ENCODE measurements around the gene MMP12.

MMP12 gene

DNA sequence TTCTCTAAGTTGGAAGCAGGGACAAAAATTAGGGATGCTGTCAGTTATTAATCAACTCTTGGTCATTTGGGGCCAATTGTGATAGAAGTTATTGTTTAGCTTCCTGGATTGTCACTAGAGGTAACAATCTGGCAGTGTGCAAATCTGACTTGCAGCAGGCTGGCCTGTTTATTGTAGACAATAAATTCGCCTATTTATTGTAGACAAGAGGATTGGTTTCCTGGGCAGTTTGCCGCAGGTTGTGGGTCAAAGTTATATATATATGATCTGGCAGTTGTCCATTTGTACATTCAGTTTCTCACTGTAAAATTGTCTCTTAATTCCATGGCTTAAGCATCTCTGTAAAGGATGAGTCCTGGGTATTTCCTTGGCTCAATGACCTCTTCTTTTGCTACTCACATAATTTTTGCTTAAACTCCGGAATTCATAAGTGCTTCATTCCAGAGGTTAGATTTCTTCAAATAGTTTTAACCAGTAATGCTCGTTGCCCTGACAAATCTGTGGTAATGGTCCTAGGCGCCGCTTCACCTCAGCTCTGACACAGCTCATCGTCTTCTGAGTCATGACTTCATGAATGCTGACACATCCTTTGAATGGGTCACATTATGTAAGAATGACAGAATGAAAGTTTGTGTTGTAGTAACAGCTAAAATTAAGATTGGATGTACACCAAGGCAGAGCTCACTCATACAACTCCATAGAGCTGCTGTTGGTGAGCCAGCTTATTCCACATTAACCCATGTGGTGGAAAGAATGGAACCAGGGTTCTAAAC lies 23.6 kb downstream of the MMP12 start:
- DNase-seq (ENCODE audit: low spot score) = no peak

DNA sequence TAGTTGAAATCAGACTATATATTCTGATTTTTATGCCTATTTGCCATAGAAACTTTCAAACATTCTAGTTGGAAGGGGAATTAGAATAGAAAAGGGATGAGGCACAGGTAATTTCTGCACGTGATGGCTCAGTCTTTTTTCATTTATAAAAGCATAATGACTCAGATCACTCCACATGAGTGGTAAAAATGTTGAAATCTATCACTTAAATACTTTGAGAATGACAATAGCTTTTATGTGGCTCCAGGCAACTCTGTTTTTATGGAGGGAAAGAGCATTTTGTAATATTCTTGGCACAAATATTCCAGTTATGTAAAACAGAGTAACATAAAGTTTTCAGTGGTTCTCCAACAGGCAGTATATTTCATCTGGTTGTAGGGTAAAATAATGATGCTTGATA lies 25.5 kb downstream of the MMP12 start:
- DNase-seq (ENCODE audit: low spot score) = no peak

DNA sequence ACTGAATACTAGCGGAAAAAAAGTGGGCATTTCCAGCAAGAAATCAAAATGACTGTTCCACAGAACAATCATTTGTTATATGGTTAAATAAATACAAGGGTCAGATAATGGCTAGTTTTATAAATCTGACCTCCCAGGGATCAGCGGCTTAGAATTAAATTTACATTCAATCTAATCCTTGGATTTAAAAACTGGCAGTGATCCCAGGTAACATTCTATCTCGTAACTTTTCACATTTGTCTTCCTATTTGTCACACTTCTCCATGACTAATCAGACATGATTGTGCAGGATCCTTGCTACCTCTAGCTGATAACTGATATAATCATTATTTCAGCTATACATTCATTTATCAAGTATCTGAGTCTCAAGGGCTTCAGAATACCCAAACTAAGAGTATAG lies 28.5 kb downstream of the MMP12 start:
- DNase-seq (ENCODE audit: low spot score) = no peak

DNA sequence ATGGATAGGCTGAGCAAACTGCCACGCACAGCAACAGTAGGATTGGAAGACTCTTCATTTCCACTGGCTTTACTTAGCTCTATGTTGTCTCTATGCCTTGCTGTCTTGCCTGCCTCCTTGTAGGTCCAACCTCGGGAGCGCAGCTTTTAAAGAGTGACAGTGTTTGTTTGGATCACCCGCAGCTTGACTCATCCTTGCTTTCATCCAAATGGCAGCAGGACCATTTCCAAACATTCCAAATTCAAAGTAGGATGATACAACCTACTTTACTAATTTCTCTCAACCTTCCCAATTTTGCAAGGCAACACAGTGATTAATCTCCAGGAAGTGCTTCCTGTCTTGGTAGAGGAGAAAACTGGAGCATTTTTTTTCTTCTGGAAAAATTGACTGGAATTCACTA lies 31.3 kb downstream of the MMP12 start, which contains the start of gene MMP3:
Gene MMP3 (minus strand): TSS at position 121 of the 400 bp plus-strand sequence. CDS start 63 bp downstream, at position 58.
- no peak for DNase-seq (ENCODE audit: low spot score)

DNA sequence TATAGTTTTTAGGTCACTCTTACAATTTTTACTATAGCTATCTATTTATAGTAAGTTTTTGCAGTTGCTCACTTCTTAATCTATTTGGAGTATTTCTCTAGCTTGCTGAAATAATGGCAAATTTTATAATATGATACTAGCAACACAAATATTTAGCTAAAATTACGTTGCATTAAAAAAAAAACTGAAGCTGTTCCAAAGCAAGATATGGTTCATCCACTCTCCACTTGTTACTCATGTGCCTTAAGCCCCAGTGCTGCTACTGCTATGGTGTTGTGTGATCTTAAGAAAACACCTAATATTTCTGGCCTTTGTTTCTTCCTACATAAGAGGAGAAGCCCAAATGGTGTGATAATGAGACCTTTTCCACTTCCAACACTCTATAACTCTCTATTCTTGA lies 31.9 kb downstream of the MMP12 start:
- no peak for DNase-seq (ENCODE audit: low spot score)

DNA sequence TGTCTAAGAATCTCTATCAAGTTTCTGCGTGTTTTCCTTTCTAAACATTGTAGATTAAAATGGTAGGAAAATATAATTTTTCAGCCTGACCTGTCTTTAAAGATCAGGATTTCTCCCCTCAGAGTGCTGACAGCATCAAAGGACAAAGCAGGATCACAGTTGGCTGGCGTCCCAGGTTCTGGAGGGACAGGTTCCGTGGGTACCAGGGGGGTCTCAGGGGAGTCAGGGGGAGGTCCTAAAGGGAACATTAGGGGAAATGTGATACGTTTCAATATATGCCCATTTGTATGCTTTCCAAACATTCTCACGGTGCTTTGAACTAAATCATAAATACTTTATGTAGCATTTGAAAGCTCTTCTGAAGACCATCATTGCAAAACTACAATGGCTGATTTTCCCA lies 34.8 kb downstream of the MMP12 start:
- no peak for DNase-seq (ENCODE audit: low spot score)

DNA sequence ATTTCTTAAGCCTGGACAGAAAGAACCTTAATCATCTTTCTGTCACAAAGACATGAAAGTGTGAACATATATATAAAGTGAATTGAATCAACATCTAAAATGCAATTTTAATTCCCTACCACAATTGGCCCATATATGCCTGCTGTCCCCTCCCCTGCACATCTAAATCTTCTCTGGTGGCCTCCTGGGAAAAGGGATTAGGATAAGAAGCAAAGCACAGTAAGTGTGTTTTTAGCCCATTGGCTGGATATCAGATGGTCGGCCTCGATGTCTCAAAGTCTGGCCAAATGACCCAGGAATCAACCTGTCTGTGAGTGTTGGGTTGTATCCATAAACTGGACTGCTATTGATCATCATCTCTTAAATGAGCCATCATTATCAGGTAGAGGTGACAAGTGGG lies 37.1 kb downstream of the MMP12 start:
- DNase-seq (ENCODE audit: low spot score) = no peak

DNA sequence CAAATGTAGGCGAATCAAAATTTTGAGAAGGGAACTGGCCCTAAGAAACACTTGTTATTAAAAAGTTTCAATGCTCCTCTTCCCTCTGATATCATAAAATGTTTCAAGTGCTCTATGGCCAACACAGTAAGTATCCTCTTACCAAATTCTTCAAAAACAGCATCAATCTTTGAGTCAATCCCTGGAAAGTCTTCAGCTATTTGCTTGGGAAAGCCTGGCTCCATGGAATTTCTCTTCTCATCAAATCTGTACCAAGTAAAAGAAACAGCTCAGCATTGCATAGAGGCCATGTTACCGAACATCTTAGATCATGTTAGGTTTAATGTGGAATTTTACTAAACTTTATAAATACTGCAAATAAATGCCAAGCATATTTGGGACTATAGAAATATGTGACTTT lies 37.6 kb downstream of the MMP12 start:
- DNase-seq (ENCODE audit: low spot score) = no peak

DNA sequence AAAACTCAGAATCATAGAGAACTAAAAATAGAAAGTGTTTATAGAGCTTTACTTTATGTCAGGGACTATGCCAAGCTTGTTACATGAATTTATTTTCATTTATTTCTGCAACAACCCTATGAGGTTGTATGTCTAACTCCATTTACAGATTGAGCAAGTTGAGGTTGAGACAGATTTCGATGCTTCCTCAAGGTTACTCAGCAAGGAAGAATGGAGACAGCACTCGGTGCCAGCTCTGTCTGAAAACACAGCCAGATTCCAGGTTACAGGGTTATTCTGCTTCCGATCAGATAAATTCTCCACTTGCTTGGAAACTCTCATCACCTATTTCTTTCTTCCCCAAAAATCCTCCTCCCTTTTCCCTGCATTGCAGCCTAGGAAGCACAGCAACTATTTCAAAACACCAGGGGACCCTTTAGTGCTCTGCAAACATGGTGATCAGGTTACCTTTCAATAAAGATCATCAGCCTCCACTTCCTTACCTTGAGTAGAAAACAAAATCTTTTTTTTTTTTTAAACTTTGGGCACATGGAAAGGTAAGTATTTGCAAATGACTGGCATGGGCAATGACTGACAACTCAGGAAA lies 38.4 kb downstream of the MMP12 start:
- DNase-seq (ENCODE audit: low spot score) = no peak

DNA sequence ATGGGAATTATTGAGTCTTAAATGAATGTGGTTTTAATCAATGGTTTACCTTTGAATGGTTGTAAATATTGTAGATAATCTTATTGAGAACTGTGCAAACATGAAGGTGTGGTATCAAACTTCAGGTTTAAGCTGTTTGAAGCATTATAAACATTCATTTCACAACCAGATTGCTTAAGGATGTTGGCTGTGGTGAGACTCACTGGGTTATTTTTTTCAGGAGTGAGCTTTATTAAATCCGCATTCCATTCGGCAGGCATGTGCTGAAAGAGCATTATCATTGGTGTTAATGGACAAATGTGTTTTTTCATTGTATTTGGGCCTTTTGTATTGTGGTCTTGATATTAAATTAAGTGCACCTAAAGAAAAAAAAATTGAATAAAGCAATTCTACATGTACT lies 41.1 kb downstream of the MMP12 start:
- no peak for DNase-seq (ENCODE audit: low spot score)

DNA sequence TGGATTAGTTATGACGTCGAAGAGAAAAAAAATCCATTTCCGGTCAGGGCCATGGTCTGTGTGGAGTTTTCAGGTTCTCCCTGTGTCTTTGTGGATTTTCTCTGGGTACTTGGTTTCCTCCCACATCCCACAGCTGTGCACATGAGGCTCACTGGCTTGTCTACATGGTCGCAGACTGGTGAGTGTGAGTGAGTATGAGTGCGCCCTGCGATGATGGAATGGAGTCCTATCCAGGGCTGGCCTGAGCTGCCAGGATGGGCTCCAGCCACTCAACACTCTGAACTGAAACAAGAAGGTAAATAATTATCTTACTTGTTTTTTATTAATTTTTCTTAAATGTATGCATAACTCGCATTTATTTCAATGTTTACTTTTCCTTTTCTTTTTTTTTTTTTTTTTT lies 42.2 kb downstream of the MMP12 start:
- no peak for DNase-seq (ENCODE audit: low spot score)

DNA sequence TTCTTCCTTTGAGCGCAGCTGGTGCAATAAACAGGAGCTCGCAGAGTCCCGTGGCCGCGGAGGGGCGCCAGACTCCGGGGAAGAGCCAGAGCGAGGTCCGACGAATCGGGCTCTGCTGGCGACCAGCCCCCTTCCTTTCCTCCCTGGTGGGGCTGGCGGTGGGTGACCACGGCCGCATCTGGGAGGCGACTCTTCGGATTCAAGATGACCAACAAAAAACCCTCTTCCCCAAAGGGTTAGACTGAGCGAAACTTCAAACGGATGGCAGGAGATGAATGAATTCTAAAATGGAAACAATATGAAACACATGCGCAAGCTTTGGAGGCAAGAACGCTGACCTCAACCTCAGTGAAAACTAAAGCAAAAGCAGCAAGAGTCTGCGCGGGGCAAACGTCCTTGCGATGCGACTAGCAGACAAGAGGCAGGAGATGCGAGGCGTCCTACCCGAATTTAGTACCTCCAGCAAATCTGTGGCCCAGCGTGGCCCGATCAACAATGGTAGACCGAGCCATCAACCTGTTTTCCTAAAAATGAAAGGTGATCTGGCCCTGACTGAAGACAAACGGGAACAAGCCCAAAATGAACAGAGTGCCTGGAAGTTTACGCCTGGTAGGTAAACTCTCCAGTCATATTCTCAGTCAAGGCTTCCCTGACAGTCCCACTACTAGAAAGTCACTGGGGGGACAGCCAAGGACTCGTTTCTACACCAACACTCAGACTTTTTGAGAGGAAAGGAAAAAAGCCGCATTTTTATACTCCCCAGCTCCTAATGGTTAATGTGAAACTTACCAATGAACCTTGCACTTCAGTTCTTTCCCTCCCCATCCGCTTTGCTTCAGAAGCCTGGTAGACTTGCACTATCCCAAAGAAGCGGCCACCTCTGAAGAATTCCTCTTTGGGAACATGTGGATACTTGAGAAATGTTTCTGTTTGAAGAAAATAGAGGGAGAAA lies 43.0 kb downstream of the MMP12 start:
- no peak for DNase-seq (ENCODE audit: low spot score)

DNA sequence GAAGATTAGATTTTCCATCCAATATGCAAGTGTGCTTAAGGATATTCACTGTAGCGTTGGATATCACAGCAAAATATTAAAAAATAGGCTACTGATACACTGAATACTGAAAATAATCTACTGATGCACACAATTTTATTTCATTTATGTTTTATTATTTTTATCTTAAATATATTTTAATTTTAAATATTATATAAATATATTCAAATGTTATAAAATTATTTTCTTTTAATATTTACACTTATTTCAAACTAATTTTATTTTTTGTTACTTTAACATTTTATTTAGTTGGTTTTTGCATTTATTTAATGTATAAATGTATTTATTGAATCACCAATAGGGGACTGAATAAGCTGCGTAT lies 43.7 kb downstream of the MMP12 start:
- DNase-seq (ENCODE audit: low spot score) = no peak

DNA sequence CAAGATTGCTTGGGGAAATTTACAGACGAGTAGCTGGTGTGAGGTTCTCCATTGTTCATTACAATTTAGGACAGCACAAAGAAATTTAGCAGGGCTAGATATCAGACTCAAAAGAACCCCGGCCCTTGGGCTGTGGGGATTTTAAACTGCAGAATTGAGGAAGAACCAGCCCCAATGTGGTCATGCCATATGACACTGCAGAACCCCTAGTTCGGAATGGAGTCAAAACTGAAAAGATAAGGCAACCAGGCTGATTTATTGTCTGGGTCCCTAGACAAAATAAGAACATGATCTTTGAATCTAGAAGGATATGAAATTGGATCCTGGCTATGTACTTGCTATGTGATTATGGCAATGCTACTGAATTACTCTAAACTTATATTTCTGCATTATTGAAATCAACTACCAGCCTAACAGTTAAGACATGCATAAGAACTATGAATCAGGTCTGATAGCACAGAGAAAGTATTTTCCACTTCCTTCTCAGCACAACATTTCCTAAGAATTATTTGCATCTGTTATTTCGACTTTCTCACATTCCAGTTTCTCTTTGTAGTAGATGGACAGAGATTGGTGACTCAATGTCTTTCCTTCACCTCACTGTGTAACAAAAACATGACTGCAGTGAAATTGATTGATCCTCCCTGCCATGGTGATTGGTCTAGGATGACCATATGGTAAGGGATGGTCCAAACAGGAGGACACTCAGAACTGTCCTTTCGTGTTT lies 44.6 kb downstream of the MMP12 start:
- no peak for DNase-seq (ENCODE audit: low spot score)

DNA sequence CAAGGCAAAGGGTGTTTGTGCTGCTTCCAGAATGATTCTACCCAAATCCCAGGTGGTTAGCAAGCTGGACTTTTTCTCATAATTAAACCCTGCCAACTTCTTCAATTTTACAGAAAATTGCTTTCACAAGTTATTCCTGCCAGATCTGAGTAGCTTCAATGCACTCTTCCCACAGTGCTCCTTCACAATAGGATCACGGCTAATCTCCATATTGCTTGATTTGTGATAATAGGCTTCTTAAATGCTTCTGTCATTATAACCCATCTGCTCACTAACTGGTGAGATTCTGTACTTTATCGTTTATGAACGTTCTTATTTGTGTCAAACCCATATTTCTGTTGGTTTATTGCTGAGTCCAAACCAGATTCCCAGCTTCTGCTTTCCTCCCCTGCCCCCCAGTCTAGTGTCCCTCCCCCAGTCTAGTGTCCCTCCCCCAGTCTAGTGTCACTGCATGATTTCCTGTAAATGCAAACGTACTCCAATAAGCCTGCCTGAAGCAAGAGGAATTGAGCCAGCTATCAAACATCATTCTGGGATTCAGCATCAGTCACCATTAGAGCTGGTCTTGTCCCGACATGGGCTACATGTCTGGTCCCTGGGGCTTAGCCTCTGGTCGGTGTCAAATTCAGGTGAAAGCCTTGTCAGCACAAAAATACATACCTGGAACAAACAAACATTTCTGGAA lies 45.3 kb downstream of the MMP12 start:
- no peak for DNase-seq (ENCODE audit: low spot score)

DNA sequence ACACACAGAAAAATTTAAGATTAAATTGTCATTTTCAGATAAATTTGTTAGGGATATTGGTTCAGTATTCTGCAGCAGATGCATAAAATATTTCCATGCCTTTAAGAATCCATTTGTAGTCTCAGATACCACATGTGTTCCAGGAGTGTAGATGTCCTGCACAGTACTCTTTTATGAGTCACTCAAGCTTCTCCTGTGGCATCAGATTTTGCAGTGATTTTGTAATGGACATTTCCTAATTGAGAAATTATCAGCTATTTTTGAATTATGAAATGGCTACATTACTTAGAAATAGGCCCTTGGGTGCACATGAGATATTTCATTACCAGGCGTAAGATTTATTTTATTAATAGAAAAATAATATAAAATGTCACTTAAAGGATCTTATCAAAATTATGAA lies 50.2 kb downstream of the MMP12 start:
- DNase-seq (ENCODE audit: low spot score) = no peak

DNA sequence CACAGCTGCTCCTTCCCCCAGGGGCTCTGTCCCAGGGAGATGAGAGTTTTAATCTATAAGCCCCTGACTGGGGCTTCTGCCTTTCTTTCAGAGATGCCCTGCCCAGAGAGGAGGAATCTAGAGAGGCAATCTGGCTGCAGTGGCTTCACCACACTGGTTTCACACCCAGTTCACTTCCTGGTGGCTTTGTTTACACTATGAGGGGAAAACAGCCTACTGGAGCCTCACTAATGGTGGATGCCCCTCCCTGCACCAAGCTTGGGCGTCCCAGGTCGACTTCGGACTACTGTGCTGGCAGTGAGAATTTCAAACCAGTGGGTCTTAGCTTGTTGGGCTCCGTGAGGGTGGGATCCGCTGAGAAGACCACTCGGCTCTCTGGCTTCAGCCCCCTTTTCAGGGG lies 55.3 kb downstream of the MMP12 start:
- no peak for DNase-seq (ENCODE audit: low spot score)

DNA sequence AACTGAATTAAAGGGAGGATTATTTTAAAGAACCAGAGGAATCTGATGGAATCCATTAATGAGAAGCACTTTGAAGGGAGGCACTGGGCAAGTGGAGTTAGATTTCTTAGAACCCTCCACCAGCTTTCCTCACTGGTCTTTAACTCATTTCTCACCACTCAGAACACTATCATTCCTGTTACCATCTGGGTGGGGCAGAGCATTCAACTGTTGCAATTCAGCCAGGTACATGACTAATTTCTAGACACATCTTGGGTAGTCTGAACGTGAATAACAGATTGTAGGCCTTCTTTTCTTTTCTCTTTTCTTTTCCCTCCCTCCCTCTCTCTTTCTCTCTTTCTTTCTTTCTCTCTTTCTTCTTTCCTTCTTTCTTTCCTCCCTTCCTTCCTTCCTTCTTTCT lies 61.3 kb downstream of the MMP12 start:
- no peak for DNase-seq (ENCODE audit: low spot score)
